Upper lobe of left lung (tissue), 4 donors: ENCODE measurements around the gene VAV3.

Experiments
- POLR2A ChIP-seq, 4 donors: fragments of 450-650 bp; IDR thresholded peaks; one replicate each; pipeline ENCODE4 v1.5.1; 2016 to 2017; ENCODE audit warnings: antibody characterized with exemption in 4 of 4, mild to moderate bottlenecking in 2 of 4
- POLR2AphosphoS5 ChIP-seq, 2 donors: sonication (generic); formaldehyde crosslinking; IDR thresholded peaks; one replicate each; pipeline ENCODE4 v1.5.1; 2017; ENCODE audit warnings: antibody characterized with exemption in 2 of 2

- TF ChIP-seq POLR2AphosphoS5 (IDR thresholded peaks at IDR 0.05) (no peak), POLR2A (IDR thresholded peaks at IDR 0.05) (no peak)
Measured at GRCh38 chr1:107678993-107679392, 286.0 kb downstream of the VAV3 start.
